Thymus (tissue), 14 donors: ENCODE data around the gene IRF4. TPM values are rescaled to one million over a fixed set of nuclear protein-coding genes. Genes with fewer than 3 reads are reported as not detected.

Source experiments
- DNase-seq, 9 donors: peaks; one replicate each; pipeline ENCODE4 v3.0.0-alpha.2; 2013; ENCODE audit warnings: low spot score in 9 of 9, low read depth in 6 of 9, missing footprints in 1 of 9
- H3K27ac ChIP-seq, 2 donors: one replicate each; pipeline ENCODE4 v1.5.1; 2013; ENCODE audit warnings: control low read depth in 1 of 2, low read depth in 1 of 2, low read length in 1 of 2, mild to moderate bottlenecking in 1 of 2, moderate library complexity in 1 of 2
- H3K27me3 ChIP-seq, 2 donors: one replicate each; pipeline ENCODE4 v1.5.1; 2013; ENCODE audit warnings: low read length in 1 of 2; ENCODE audit not compliant: control insufficient read depth in 2 of 2, insufficient read depth in 1 of 2
- H3K36me3 ChIP-seq, 2 donors: one replicate each; pipeline ENCODE4 v1.5.1; 2013; ENCODE audit warnings: low read length in 1 of 2, mild to moderate bottlenecking in 1 of 2, moderate library complexity in 1 of 2; ENCODE audit not compliant: control insufficient read depth in 2 of 2, insufficient read depth in 2 of 2
- H3K4me1 ChIP-seq, 2 donors: one replicate each; pipeline ENCODE4 v1.5.1; 2013; ENCODE audit warnings: low read length in 2 of 2; ENCODE audit not compliant: control insufficient read depth in 2 of 2, insufficient read depth in 2 of 2
- H3K4me3 ChIP-seq, 2 donors: one replicate each; pipeline ENCODE4 v1.5.1; 2013; ENCODE audit warnings: low read length in 2 of 2, control low read depth in 1 of 2, mild to moderate bottlenecking in 1 of 2
- H3K9me3 ChIP-seq, 2 donors: one replicate each; pipeline ENCODE4 v1.5.1; 2013; ENCODE audit warnings: low read length in 1 of 2, mild to moderate bottlenecking in 1 of 2; ENCODE audit not compliant: control insufficient read depth in 2 of 2, insufficient read depth in 1 of 2
- WGBS: extraction: QIAGEN DNeasy Blood & Tissue Kit; methylation state at CpG from one replicate; pipeline ENCODE4 v1.1.7; 2013; 5-methylcytosine and 5-hydroxymethylcytosine counted together
- long read RNA-seq, 10 donors: transcript quantifications; one replicate each; lab custom pipeline, GENCODE V29; 2026
- polyA plus RNA-seq: library from polyadenylated mRNA; stranded (reverse); fragments of 200-250 nt; gene quantifications from one replicate; pipeline ENCODE4 v1.2.3, GENCODE V29; 2013
- total RNA-seq: library from RNA; stranded (reverse); fragments of 120-200 nt; gene quantifications from one replicate; pipeline ENCODE4 v1.2.4, GENCODE V29; 2013
- donor health status: healthy.

IRF4 gene
- total RNA-seq (7.6 TPM), polyA plus RNA-seq (7.5 TPM)
- long read RNA-seq, donor 1 = 0 reads
- long read RNA-seq, donor 2 = 0 reads
- long read RNA-seq, donor 3 = 0 reads
- long read RNA-seq, donor 4, full-length matches to known transcripts = 2 of 2 reads
- long read RNA-seq, donor 4, partial matches to known transcripts = 0 of 2 reads
- long read RNA-seq, donor 4, other reads (novel, unspliced or antisense) = 0 of 2 reads
- long read RNA-seq, donor 5, full-length matches to known transcripts = 5 of 5 reads
- long read RNA-seq, donor 5, partial matches to known transcripts = 0 of 5 reads
- long read RNA-seq, donor 5, other reads (novel, unspliced or antisense) = 0 of 5 reads
- long read RNA-seq, donor 6, full-length matches to known transcripts = 3 of 3 reads
- long read RNA-seq, donor 6, partial matches to known transcripts = 0 of 3 reads
- long read RNA-seq, donor 6, other reads (novel, unspliced or antisense) = 0 of 3 reads
- long read RNA-seq, donor 7, full-length matches to known transcripts = 1 of 1 reads
- long read RNA-seq, donor 7, partial matches to known transcripts = 0 of 1 reads
- long read RNA-seq, donor 7, other reads (novel, unspliced or antisense) = 0 of 1 reads
- long read RNA-seq, donor 8, full-length matches to known transcripts = 2 of 2 reads
- long read RNA-seq, donor 8, partial matches to known transcripts = 0 of 2 reads
- long read RNA-seq, donor 8, other reads (novel, unspliced or antisense) = 0 of 2 reads
- long read RNA-seq, donor 9, full-length matches to known transcripts = 1 of 1 reads
- long read RNA-seq, donor 9, partial matches to known transcripts = 0 of 1 reads
- long read RNA-seq, donor 9, other reads (novel, unspliced or antisense) = 0 of 1 reads
- long read RNA-seq, donor 10, full-length matches to known transcripts = 2 of 2 reads
- long read RNA-seq, donor 10, partial matches to known transcripts = 0 of 2 reads
- long read RNA-seq, donor 10, other reads (novel, unspliced or antisense) = 0 of 2 reads

DNA sequence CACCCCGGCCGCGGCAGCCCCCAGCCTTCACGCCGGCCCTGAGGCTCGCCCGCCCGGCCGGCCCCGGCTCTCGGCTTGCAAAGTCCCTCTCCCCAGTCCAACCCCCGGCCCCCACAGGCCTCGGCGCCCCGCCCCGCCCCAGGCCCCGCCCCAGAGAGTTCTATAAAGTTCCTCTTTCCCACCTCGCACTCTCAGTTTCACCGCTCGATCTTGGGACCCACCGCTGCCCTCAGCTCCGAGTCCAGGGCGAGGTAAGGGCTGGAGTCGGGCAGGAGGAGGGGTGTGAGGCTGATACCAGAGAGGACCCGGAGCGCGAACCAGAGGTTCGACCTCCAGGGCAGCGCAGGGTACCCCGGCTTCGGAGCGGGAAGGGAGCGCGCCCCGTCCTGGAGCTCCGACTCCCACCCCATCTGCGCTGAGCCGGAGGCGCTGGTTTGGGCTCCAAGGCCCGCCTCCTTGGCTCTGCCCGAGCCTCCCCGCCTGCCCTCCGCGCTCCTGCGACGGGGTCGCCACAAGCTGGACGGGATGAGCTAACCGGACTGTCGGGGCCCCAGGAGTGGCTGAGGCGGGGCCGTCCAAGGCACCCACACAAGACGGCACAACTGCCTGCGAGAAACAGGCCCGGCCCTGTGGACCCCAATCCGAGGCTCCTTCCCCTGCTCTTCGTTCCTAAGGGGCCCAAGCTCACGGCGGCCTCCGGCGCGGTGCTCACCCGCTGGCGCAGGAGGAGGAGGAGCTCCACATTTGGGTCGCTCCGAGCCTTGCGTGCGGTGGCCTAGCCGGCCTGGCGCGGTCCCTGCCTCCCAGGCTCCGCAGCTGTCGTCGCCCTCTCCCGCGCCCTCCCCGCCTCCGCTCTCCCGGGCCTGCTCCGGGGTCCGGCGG lies at the start of gene IRF4:
Gene IRF4 (plus strand): TSS at position 194 of the 882 bp plus-strand sequence. CDS start 1,401 bp downstream, outside the sequence.
- H3K4me3 ChIP-seq = peak within 1 kb of the TSS; percentile 40 to 47
- H3K9me3 ChIP-seq = no peaks in the 10 kb centered on the region
- no peak for DNase-seq
- H3K36me3 ChIP-seq = no peaks in the 10 kb centered on the region
- peak within 1 kb of the TSS in 1 of 2 donors; percentile 11 for H3K27ac ChIP-seq
- 2% methylated on average over 82 of the region's 82 CpGs for WGBS
- H3K27me3 ChIP-seq = peaks cover 60 to 88% of the 10 kb centered on the region in 2 donors
- H3K4me1 ChIP-seq = peaks cover 0 to 10% of the 10 kb centered on the region in 2 donors

DNA sequence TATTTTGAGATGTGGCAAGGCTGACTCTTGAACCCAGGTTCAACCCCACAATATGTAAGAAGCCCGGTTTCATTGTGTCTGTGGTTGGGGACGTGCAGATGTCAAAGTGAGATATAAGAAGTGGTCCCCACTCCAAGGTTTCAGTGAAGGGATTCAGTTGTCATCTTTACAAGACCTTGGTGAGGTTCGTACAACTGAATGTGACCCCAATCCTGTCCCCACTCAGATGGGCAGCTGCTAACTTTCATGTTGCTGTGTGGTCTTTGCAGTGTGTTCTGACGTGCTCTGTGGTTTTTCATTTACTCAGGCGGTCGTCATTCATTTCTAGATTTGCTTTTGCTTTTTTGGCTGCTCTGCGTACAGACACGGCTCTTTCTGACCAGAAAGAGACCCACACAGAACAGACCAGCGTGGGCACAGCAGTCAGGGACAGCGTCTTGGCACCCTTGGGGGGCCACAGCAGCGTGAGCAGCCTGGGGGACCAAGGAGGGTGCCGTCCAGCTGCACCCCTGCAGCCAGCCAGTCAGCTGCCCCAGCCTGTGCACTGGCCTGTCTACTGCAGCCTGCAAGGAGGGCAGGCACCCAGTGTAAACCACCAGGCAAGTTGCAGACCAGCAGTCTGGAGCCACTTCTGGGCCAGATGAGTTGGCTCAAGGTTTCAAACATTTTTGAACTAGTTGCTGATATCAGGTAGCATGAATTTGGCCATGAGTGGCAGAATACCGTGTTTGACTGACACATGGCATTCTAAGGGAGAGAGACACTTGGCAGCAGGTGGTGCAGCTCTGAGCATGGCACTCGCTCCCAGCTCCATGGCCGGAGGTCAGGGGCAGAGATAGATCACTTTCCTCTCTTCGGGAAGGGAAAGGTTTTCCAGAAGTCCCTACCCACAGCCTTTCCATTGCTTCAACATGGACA lies 49.4 kb upstream of the IRF4 start:
- no peaks in the 10 kb centered on the region for H3K27me3 ChIP-seq
- H3K9me3 ChIP-seq = peaks cover 0 to 23% of the 10 kb centered on the region in 2 donors
- no peak overlapping the region for H3K4me3 ChIP-seq
- WGBS = 84% methylated on average over 16 of the region's 16 CpGs
- no peak for DNase-seq
- H3K27ac ChIP-seq = no peak overlapping the region
- peaks cover 7 to 26% of the 10 kb centered on the region in 2 donors for H3K4me1 ChIP-seq
- no peaks in the 10 kb centered on the region for H3K36me3 ChIP-seq

DNA sequence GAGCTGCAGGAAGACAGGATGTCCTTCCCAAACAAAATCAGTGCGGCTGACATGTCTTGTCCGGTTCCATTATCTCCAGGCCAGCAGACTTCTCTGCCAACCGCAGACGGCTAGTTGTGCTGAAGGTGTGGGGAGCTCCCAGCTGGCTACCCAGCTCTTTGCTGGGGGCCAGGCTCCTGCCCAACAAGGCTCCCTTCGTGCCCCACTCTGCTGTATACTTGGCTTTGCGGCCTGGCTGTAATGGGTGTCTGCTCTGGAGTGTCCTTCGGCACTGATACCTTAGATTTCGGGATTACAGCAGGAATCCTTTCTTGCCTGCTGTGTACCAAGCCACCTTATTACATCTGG lies 48.7 kb upstream of the IRF4 start:
- WGBS = 92% methylated on average over 8 of the region's 8 CpGs
- Histone ChIP-seq H3K9me3 (peaks cover 0 to 24% of the 10 kb centered on the region in 2 donors), H3K36me3 (no peaks in the 10 kb centered on the region), H3K4me1 (peaks cover 3 to 20% of the 10 kb centered on the region in 2 donors), H3K27me3 (no peaks in the 10 kb centered on the region), H3K4me3 (no peak overlapping the region), H3K27ac (no peak overlapping the region)
- DNase-seq = no peak

DNA sequence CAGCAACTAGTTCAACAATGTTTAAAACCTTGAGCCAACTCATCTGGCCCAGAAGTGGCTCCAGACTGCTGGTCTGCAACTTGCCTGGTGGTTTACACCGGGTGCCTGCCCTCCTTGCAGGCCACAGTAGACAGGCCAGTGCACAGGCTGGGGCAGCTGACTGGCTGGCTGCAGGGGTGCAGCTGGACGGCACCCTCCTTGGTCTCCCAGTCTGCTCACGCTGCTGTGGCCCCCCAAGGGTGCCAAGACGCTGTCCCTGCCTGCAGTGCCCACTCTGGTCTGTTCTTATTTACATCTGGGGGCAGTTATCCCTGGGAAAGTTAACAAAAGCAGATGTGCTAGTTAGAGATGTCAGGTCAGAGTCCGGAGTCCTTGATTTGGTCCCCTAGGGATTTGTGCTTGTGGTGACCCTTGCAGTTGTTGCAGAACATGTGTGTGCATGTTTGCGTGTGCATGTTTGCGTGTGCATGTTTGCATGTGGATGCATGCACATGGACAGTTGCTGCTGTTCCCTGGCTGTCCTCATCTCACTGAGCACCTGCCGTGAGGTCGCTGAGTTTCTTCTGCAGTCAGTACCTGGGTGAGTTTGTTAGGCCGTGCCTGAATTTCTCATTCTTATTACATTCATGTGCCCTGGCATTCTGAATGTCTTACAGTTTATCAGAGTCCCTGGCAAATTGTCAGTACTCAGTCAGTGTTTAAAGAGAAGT lies 48.2 kb upstream of the IRF4 start:
- Histone ChIP-seq H3K27me3 (no peaks in the 10 kb centered on the region), H3K4me3 (no peak overlapping the region), H3K9me3 (peaks cover 0 to 30% of the 10 kb centered on the region in 2 donors), H3K4me1 (peaks cover 2 to 14% of the 10 kb centered on the region in 2 donors), H3K36me3 (peaks cover 0 to 4% of the 10 kb centered on the region in 2 donors), H3K27ac (no peak overlapping the region)
- DNase-seq = no peak
- WGBS = 92% methylated on average over 10 of the region's 10 CpGs

DNA sequence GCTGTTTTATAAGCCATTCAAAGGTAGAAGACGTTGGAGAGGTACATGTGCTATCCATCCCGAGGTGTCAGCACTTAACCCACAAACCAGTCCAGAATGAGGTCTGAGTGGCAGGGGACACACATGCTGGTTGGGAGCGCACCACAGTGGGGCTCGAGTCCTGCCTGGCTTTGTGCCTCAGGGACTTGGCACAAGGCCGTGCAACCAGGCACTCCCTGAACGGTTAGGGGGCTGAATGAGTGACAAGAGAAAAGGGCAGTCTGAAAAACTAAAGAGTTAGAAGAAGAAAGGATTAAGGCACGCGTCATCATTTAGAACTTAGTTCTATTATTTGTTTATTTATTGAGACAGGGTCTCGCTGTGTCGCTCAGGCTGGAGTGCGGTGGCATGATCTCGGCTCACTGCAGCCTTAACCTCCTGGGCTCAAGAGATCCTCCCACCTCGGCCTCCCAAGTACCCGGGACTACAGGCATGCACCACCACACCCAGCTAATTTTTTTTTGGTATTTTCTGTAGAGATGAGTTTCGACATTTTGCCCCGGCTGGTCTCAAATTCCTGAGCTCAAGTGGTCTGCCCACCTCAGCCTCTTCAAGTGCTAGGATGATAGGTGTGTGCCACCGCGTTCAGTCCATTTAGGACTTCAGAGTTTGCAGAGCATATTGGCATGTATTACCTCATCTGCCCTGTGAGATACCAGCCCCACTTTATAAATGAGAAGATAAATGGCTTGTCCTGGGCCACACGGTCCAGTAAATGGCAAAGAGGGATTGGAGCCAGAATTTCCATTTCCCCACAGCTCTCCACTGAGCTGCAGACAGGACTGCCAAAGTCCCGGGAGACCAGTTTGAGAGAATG lies 47.4 kb upstream of the IRF4 start:
- 97% methylated on average over 20 of the region's 20 CpGs for WGBS
- peaks cover 0 to 10% of the 10 kb centered on the region in 2 donors for H3K4me1 ChIP-seq
- no peak for DNase-seq

DNA sequence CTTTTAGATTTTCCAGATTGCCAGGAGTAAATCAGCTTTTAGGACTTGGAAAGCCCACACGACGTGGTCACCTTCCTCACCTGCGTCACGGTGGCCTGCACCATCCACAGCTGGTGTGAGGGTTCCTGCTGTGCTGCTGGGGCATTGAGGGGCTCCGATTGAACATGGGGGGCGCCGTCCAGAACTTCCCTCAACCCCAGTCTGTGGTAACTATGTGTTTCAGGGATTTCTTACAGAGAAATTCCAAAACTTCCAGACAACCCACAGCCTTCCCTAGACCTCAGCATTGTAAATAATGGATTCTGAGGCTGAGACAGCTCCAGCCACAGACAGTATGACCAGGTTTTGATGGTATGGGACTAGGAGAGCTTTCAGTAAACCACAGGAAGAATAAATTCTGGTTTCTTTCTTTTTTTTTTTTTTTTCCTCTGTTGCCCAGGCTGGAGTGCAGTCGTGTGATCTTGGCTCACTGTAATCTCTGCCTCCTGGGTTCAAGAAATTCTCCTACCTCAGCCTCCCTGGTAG lies 46.7 kb upstream of the IRF4 start:
- no peak for DNase-seq
- Histone ChIP-seq H3K36me3 (peaks cover 0 to 4% of the 10 kb centered on the region in 2 donors), H3K27me3 (no peaks in the 10 kb centered on the region), H3K4me1 (peaks cover 0 to 7% of the 10 kb centered on the region in 2 donors), H3K27ac (no peak overlapping the region), H3K9me3 (peaks cover 0 to 43% of the 10 kb centered on the region in 2 donors), H3K4me3 (no peak overlapping the region)
- 86% methylated on average over 8 of the region's 8 CpGs for WGBS

More for the DNA sequence above, 47.4 kb upstream of the IRF4 start:
- H3K4me3 ChIP-seq = no peak overlapping the region
- peaks cover 0 to 38% of the 10 kb centered on the region in 2 donors for H3K9me3 ChIP-seq
- no peak overlapping the region for H3K27ac ChIP-seq
- H3K27me3 ChIP-seq = no peaks in the 10 kb centered on the region
- H3K36me3 ChIP-seq = peaks cover 0 to 4% of the 10 kb centered on the region in 2 donors
